ENCODE data around the gene GSKIP. TPM values are rescaled to one million over a fixed set of nuclear protein-coding genes. Genes with fewer than 3 reads are reported as not detected.

Gene GSKIP
- total RNA-seq, 2 donors from 2014 or later: 107 to 168 TPM

DNA sequence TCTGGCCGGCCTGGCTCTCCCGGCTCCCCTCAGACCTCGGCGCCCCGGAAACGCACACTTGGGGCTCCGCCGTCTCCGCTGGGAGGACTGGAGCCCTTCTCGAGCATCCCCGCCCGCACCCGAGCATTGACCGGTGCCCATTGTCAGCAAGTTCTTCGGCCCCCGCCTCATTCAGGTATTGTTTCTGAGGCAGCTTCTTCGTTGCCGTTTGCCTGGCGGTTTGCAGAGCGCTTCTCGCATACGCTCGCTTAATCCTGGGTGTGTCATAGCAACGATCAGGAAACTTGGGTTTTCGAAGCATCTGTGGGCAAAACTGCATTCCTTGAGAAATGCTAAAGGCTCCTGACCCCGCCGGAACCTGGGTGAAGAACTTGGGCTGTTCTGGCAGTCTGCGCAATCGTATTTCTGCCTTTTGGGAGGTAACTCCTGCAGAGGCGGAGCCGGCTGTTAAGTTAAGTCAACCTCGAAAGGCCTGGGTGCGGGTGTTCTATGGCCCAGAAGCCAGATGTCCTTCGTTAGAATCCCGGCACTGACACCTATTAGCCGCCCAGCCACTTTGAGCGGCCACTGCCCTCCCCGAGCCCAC lies 518 bp downstream of the GSKIP start:
- TF ChIP-seq, protein P1, sequence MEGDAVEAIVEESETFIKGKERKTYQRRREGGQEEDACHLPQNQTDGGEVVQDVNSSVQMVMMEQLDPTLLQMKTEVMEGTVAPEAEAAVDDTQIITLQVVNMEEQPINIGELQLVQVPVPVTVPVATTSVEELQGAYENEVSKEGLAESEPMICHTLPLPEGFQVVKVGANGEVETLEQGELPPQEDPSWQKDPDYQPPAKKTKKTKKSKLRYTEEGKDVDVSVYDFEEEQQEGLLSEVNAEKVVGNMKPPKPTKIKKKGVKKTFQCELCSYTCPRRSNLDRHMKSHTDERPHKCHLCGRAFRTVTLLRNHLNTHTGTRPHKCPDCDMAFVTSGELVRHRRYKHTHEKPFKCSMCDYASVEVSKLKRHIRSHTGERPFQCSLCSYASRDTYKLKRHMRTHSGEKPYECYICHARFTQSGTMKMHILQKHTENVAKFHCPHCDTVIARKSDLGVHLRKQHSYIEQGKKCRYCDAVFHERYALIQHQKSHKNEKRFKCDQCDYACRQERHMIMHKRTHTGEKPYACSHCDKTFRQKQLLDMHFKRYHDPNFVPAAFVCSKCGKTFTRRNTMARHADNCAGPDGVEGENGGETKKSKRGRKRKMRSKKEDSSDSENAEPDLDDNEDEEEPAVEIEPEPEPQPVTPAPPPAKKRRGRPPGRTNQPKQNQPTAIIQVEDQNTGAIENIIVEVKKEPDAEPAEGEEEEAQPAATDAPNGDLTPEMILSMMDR (IDR thresholded peaks at IDR 0.05): no peak
- no peaks in the 10 kb centered on the region for H3K27me3 ChIP-seq
- no peaks in the 10 kb centered on the region for H3K36me3 ChIP-seq
- intact Hi-C loops (cut with DNase I): loop anchor here (10.0 kb wide), 1 partner anchor 61 kb away; no protein-coding TSS in a partner anchor
- H3K9me3 ChIP-seq: no peaks in the 10 kb centered on the region
- H3K9ac ChIP-seq (ENCODE audit: low read depth in 2 of 2, low read length in 2 of 2): peak overlapping the region; percentile 84 to 97
- H3K4me1 ChIP-seq: peaks cover 8% of the 10 kb centered on the region
- H3K27ac ChIP-seq: peak overlapping the region; percentile 95
- peak overlapping the region; percentile 78 for H3K4me3 ChIP-seq
- peak; percentile 81 for DNase-seq

- TF ChIP-seq, protein P1 (IDR thresholded peaks at IDR 0.05): no peak
- Histone ChIP-seq H3K9ac (ENCODE audit: low read depth in 2 of 2, low read length in 2 of 2) (peak overlapping the region in 1 of 2 donors; percentile 84), H3K4me3 (peak overlapping the region; percentile 78), H3K27ac (peak overlapping the region; percentile 95), H3K9me3 (no peaks in the 10 kb centered on the region), H3K4me1 (peaks cover 7% of the 10 kb centered on the region), H3K27me3 (no peaks in the 10 kb centered on the region), H3K36me3 (no peaks in the 10 kb centered on the region)
- no peak for DNase-seq
- intact Hi-C loops (cut with DNase I): loop anchor here (10.0 kb wide), 1 partner anchor 60 kb away; no protein-coding TSS in a partner anchor
Observed at GRCh38 chr14:96364962-96365361, 1.6 kb downstream of the GSKIP start.

DNA sequence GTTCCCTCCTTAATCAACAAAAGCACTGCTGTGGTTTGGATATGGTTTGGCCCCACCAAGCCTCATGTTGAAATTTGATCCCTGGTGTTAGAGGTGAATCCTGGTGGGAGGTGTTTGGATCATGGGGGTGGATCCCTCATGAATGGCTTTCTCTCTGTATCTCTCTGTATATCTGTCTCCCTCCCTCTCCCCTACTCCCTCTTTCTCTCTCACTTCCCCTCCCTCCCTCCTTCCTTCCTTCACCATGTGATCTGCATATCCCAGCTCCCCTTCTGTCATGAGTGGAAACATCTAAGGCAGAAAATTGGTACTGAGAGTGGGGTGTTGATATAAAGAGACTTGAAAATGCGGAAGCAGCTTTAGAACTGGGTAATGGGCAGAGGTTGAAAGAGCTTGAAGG lies 5.2 kb downstream of the GSKIP start:
- Histone ChIP-seq H3K4me1 (no peaks in the 10 kb centered on the region), H3K27ac (no peak overlapping the region), H3K36me3 (no peaks in the 10 kb centered on the region), H3K27me3 (no peaks in the 10 kb centered on the region), H3K9me3 (no peaks in the 10 kb centered on the region), H3K4me3 (no peak overlapping the region), H3K9ac (ENCODE audit: low read depth in 2 of 2, low read length in 2 of 2) (no peak overlapping the region)
- TF ChIP-seq, protein P1 (IDR thresholded peaks at IDR 0.05): no peak
- intact Hi-C loops (cut with DNase I): loop anchor here (10.0 kb wide), 1 partner anchor 56 kb away; no protein-coding TSS in a partner anchor
- DNase-seq: no peak

GRCh38 chr14:96370528-96370927 lies 7.2 kb downstream of the GSKIP start:
- no peak overlapping the region for H3K4me3 ChIP-seq
- TF ChIP-seq, protein P1 (IDR thresholded peaks at IDR 0.05): no peak
- H3K9ac ChIP-seq (ENCODE audit: low read depth in 2 of 2, low read length in 2 of 2): no peak overlapping the region
- no peak overlapping the region for H3K27ac ChIP-seq
- no peaks in the 10 kb centered on the region for H3K36me3 ChIP-seq
- no peaks in the 10 kb centered on the region for H3K4me1 ChIP-seq
- H3K27me3 ChIP-seq: no peaks in the 10 kb centered on the region
- no peak for DNase-seq
- no peaks in the 10 kb centered on the region for H3K9me3 ChIP-seq
- intact Hi-C loops (cut with DNase I): no loop called here

DNA sequence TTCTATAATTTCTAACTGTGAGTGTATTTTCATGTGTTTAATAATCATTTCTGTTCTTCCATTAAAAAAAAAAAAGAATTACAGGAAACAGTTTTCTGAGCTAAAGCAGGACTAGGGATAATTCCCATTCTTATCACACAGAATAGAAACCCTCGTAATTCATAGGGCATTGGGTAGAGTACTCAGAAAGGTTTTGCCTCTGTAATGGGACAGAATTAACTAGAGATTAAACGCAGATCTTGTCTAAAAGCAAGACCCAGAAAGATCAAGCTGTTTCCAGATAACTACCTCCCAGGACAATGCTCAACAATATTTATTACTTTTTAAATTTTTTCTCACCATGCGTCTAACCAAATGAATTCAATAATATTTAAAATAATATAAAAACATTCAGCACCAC lies 10.2 kb downstream of the GSKIP start:
- Histone ChIP-seq H3K36me3 (no peaks in the 10 kb centered on the region), H3K4me1 (no peaks in the 10 kb centered on the region), H3K9ac (ENCODE audit: low read depth in 2 of 2, low read length in 2 of 2) (no peak overlapping the region), H3K27me3 (no peaks in the 10 kb centered on the region), H3K4me3 (no peak overlapping the region), H3K9me3 (no peaks in the 10 kb centered on the region), H3K27ac (no peak overlapping the region)
- TF ChIP-seq, protein P1 (IDR thresholded peaks at IDR 0.05): no peak
- no peak for DNase-seq
- intact Hi-C loops (cut with DNase I): no loop called here

All from colonic mucosa (tissue), 4 donors.